ENCODE results near the gene CDK5R2.

Gene CDK5R2

DNA sequence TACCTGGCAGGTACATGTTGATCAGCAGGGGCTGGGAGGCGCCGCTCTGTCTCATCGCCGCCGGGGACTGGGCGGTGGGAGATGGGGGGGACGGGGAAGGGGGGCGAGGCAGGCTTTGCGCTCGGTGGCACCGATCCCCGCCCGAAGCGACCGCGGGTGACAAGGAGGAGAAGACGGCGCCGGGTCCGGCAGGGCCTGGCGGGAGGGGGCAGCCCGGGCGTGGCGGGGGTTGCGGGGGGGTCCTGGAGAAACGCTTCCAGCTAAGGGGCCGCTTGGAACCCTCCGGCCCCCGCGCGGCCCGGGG is 25.5 kb downstream of the CDK5R2 start, which contains the start of gene FEV (continued):
- TF ChIP-seq SNAI2 (CRISPR knock-in tag; IDR thresholded peaks at IDR 0.05) (no peak), ZFP30 (CRISPR knock-in tag; IDR thresholded peaks at IDR 0.05) (no peak), TCF4 (CRISPR knock-in tag; IDR thresholded peaks at IDR 0.05; ENCODE audit: borderline replicate concordance) (no peak), ZNF8 (CRISPR knock-in tag; IDR thresholded peaks at IDR 0.05) (no peak), RARB (CRISPR knock-in tag; IDR thresholded peaks at IDR 0.05) (no peak), ISL1 (CRISPR knock-in tag; IDR thresholded peaks at IDR 0.05) (no peak), ARNTL (CRISPR knock-in tag; IDR thresholded peaks at IDR 0.05; ENCODE audit: borderline replicate concordance, low read depth) (no peak), ZNF70 (CRISPR knock-in tag; IDR thresholded peaks at IDR 0.05) (no peak), BACH2 (CRISPR knock-in tag; IDR thresholded peaks at IDR 0.05; ENCODE audit: borderline replicate concordance) (no peak)

DNA sequence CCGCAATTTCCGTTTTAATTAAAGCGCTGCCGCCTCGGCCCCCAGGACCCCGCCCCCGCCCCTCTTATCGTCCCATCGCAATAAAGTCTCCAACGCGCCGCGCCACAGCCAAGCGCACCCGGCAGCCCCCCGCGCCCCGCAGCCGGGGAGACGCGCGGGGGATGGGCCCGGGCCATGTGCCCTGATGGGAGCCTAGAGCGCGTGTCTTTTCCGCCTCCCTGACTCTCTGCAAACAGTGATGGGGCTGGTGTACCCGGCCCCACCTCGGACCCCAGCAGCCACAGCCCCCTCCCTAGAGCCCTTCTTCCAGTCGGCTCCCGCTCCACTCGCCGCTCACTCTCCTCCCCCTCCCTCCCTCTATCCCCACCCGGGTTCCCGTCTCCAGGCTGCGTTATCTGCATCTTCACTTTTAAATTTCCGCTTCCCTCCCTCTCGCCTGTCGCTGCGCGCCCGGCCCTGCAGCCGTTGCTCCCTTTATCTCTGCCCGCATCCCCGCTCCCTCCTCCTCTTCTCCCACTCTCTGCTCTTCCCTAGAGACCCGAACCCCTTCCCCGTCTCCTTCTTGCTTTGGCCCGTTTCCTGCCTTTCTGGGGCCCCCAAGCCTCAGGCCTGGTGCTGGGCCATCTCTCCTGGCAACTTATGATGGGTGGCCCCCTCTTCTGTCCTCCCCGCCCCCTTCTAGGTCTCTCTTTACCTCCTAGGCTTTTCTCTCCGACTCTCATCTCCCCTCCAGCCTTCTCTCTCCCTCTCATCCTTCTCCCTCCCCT is 26.0 kb downstream of the CDK5R2 start:
- no peak for TF ChIP-seq ZC3H10 (CRISPR knock-in tag; IDR thresholded peaks at IDR 0.05)

DNA sequence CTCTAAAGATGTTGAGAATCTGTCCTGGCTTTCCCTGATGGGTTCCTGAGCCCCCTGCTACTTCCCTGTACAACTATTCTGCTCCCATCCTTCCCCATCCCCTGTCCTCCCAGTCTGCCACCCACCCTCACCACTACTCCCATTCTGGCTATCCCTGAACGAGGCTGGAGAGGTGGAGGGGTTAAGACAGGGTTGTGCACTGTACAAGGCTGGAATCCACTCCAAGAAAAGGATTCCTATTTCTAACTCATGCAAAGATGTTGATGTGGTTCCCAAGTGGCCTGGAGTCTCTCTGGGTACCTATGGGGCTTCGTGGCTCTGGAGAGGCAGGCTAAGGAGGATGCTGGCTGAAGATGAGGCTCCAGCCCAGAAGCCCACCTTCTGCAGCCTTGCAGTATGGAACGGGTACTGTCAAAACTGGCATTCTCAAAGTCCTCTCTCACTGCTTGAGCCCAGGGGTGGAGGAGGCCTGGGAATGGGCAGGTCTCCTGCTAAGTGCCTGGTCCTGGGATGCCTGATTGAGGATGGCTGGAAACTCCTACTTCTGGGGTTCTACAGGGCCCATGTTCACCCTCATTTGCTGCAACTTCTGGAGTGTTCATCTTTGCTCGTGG is 26.8 kb downstream of the CDK5R2 start:
- ATAC-seq: no peak
- TF ChIP-seq PPARA (CRISPR knock-in tag; IDR thresholded peaks at IDR 0.05; ENCODE audit: borderline replicate concordance): no peak
- no peak for TF ChIP-seq RARB (CRISPR knock-in tag; IDR thresholded peaks at IDR 0.05)
- TF ChIP-seq, protein P1, sequence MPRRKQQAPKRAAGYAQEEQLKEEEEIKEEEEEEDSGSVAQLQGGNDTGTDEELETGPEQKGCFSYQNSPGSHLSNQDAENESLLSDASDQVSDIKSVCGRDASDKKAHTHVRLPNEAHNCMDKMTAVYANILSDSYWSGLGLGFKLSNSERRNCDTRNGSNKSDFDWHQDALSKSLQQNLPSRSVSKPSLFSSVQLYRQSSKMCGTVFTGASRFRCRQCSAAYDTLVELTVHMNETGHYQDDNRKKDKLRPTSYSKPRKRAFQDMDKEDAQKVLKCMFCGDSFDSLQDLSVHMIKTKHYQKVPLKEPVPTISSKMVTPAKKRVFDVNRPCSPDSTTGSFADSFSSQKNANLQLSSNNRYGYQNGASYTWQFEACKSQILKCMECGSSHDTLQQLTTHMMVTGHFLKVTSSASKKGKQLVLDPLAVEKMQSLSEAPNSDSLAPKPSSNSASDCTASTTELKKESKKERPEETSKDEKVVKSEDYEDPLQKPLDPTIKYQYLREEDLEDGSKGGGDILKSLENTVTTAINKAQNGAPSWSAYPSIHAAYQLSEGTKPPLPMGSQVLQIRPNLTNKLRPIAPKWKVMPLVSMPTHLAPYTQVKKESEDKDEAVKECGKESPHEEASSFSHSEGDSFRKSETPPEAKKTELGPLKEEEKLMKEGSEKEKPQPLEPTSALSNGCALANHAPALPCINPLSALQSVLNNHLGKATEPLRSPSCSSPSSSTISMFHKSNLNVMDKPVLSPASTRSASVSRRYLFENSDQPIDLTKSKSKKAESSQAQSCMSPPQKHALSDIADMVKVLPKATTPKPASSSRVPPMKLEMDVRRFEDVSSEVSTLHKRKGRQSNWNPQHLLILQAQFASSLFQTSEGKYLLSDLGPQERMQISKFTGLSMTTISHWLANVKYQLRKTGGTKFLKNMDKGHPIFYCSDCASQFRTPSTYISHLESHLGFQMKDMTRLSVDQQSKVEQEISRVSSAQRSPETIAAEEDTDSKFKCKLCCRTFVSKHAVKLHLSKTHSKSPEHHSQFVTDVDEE (CRISPR knock-in tag; IDR thresholded peaks at IDR 0.05): no peak
- no peak for TF ChIP-seq ISL1 (CRISPR knock-in tag; IDR thresholded peaks at IDR 0.05)
- no peak for TF ChIP-seq ESRRG (CRISPR knock-in tag; IDR thresholded peaks at IDR 0.05)
- TF ChIP-seq OSR1 (CRISPR knock-in tag; IDR thresholded peaks at IDR 0.05): no peak
- TF ChIP-seq ZNF565 (CRISPR knock-in tag; conservative IDR thresholded peaks at IDR 0.05; ENCODE audit: low read depth): no peak
- TF ChIP-seq, protein P2, sequence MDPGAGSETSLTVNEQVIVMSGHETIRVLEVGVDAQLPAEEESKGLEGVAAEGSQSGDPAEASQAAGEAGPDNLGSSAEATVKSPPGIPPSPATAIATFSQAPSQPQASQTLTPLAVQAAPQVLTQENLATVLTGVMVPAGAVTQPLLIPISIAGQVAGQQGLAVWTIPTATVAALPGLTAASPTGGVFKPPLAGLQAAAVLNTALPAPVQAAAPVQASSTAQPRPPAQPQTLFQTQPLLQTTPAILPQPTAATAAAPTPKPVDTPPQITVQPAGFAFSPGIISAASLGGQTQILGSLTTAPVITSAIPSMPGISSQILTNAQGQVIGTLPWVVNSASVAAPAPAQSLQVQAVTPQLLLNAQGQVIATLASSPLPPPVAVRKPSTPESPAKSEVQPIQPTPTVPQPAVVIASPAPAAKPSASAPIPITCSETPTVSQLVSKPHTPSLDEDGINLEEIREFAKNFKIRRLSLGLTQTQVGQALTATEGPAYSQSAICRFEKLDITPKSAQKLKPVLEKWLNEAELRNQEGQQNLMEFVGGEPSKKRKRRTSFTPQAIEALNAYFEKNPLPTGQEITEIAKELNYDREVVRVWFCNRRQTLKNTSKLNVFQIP (CRISPR knock-in tag; IDR thresholded peaks at IDR 0.05; ENCODE audit: borderline replicate concordance, low read depth): no peak
- TF ChIP-seq ARNTL (CRISPR knock-in tag; IDR thresholded peaks at IDR 0.05; ENCODE audit: borderline replicate concordance, low read depth): no peak
- no peak for TF ChIP-seq TOX (CRISPR knock-in tag; IDR thresholded peaks at IDR 0.05; ENCODE audit: borderline replicate concordance)
- TF ChIP-seq, protein P3, sequence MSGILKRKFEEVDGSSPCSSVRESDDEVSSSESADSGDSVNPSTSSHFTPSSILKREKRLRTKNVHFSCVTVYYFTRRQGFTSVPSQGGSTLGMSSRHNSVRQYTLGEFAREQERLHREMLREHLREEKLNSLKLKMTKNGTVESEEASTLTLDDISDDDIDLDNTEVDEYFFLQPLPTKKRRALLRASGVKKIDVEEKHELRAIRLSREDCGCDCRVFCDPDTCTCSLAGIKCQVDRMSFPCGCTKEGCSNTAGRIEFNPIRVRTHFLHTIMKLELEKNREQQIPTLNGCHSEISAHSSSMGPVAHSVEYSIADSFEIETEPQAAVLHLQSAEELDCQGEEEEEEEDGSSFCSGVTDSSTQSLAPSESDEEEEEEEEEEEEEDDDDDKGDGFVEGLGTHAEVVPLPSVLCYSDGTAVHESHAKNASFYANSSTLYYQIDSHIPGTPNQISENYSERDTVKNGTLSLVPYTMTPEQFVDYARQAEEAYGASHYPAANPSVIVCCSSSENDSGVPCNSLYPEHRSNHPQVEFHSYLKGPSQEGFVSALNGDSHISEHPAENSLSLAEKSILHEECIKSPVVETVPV (CRISPR knock-in tag; IDR thresholded peaks at IDR 0.05): no peak

More for the DNA sequence above, 26.0 kb downstream of the CDK5R2 start:
- peak; percentile 31; the same call in 2 of the 3 replicates for ATAC-seq

DNA sequence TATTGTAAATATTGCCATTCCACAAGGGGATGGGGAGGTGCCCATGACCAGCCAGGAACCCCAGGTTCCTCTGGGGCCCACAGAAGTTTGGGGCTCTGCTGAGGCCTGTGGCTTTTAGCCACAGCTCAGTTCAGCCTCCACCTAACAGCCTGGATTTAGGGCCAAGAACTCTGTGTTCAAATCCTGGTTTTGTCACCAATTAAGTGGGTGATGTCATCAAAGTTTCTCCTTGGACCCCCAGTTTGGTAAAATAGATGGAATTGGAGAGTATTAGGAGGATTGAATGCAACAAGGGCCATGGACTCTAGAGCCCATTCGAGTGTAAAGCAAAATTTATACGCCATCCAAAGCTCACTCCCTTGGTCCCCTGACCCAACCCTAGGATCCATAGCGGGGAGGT is 28.7 kb downstream of the CDK5R2 start:
- ATAC-seq: no peak
- TF ChIP-seq, protein P2 (CRISPR knock-in tag; IDR thresholded peaks at IDR 0.05; ENCODE audit: borderline replicate concordance, low read depth): no peak
- TF ChIP-seq, protein P4, sequence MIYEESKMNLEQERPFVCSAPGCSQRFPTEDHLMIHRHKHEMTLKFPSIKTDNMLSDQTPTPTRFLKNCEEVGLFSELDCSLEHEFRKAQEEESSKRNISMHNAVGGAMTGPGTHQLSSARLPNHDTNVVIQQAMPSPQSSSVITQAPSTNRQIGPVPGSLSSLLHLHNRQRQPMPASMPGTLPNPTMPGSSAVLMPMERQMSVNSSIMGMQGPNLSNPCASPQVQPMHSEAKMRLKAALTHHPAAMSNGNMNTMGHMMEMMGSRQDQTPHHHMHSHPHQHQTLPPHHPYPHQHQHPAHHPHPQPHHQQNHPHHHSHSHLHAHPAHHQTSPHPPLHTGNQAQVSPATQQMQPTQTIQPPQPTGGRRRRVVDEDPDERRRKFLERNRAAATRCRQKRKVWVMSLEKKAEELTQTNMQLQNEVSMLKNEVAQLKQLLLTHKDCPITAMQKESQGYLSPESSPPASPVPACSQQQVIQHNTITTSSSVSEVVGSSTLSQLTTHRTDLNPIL (CRISPR knock-in tag; IDR thresholded peaks at IDR 0.05; ENCODE audit: low read depth): no peak
- no peak for TF ChIP-seq OSR1 (CRISPR knock-in tag; IDR thresholded peaks at IDR 0.05)
- TF ChIP-seq, protein P1 (CRISPR knock-in tag; IDR thresholded peaks at IDR 0.05): no peak
- TF ChIP-seq, protein P3 (CRISPR knock-in tag; IDR thresholded peaks at IDR 0.05): no peak
- TF ChIP-seq CSDC2 (CRISPR knock-in tag; IDR thresholded peaks at IDR 0.05): no peak
- no peak for TF ChIP-seq ESRRG (CRISPR knock-in tag; IDR thresholded peaks at IDR 0.05)
- TF ChIP-seq ZFP3 (CRISPR knock-in tag; IDR thresholded peaks at IDR 0.05): no peak
- TF ChIP-seq TOX (CRISPR knock-in tag; IDR thresholded peaks at IDR 0.05; ENCODE audit: borderline replicate concordance): no peak
- no peak for TF ChIP-seq GLIS3 (CRISPR knock-in tag; IDR thresholded peaks at IDR 0.05)
- TF ChIP-seq ZC3H10 (CRISPR knock-in tag; IDR thresholded peaks at IDR 0.05): no peak
